Measurements from ENCODE around the gene MSRB1. TPM values are rescaled to one million over a fixed set of nuclear protein-coding genes. Genes with fewer than 3 reads are reported as not detected.

MSRB1 gene
- total and polyA plus RNA-seq, 9 donors, result 6.7 to 31.1 (median 21.9) TPM

DNA sequence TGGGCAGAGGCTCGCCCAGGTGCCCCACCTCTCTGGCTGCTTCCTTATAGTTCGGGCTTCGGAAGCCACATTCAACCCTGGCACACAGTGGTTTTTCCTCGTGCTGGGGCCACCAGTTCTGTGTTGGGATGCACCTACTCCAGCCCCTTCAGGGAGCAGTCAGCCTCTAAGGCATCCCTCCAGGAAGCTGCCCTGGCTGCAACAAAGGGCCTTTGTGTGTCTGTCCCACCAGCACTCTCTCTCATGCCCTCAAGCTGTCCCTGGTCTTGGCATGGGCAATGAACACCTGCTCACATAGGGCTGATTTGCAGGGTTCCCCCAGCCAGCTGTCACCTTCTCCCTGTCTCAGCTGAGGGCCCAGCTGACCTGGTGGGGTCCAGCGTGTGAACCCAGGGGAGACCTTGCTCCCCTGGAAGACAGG lies 39.0 kb upstream of the MSRB1 start:
- Histone ChIP-seq H3K36me3 (no peaks in the 10 kb centered on the region), H3K27ac (no peak overlapping the region), H3K4me1 (ENCODE audit: insufficient read depth) (peaks cover 4% of the 10 kb centered on the region), H3K9me3 (no peaks in the 10 kb centered on the region), H3K4me3 (no peak overlapping the region), H3K27me3 (peaks cover 3% of the 10 kb centered on the region)
- TF ChIP-seq, protein P1, sequence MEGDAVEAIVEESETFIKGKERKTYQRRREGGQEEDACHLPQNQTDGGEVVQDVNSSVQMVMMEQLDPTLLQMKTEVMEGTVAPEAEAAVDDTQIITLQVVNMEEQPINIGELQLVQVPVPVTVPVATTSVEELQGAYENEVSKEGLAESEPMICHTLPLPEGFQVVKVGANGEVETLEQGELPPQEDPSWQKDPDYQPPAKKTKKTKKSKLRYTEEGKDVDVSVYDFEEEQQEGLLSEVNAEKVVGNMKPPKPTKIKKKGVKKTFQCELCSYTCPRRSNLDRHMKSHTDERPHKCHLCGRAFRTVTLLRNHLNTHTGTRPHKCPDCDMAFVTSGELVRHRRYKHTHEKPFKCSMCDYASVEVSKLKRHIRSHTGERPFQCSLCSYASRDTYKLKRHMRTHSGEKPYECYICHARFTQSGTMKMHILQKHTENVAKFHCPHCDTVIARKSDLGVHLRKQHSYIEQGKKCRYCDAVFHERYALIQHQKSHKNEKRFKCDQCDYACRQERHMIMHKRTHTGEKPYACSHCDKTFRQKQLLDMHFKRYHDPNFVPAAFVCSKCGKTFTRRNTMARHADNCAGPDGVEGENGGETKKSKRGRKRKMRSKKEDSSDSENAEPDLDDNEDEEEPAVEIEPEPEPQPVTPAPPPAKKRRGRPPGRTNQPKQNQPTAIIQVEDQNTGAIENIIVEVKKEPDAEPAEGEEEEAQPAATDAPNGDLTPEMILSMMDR (IDR thresholded peaks at IDR 0.05), result no peak
- TF ChIP-seq EP300 (IDR thresholded peaks at IDR 0.05), result no peak
- no peak for TF ChIP-seq POLR2A (IDR thresholded peaks at IDR 0.05)
- intact Hi-C loops (cut with DNase I), result no loop called here
- DNase-seq, result no peak
- 43 to 55% (median 49%) methylated on average over 5 of the region's 5 CpGs for WGBS, 3 donors

DNA sequence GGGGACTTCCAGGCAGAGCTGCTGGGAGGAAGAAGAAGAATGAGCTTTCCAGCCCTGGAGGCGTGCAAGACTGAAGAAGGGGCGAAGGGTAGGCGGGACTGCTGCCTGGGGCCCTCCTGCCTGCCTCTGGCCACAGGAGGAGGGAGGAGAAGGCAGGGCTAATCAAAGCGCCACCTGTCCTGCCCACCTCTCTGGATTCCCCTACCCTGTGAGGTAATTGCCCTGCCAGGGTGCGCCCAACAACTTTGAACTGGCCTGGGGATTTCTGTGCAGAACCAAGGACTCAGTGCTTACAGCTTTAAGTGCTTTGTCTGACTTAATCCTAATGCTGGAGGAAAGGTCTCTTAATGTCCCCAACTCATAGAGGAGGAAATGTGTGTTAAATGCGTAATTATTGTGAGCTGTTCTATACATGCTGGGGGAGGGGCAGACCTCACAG lies 38.4 kb upstream of the MSRB1 start, which contains the start of gene NOXO1:
NOXO1 (minus strand) TSS at position 72 of the 439 bp plus-strand sequence. CDS start 290 bp downstream, outside the sequence.
- peaks cover 3% of the 10 kb centered on the region for H3K27me3 ChIP-seq
- H3K9me3 ChIP-seq, result no peaks in the 10 kb centered on the region
- no peaks in the 10 kb centered on the region for H3K36me3 ChIP-seq
- intact Hi-C loops (cut with DNase I), result no loop called here
- no peak for DNase-seq
- H3K4me1 ChIP-seq (ENCODE audit: insufficient read depth), result peaks cover 4% of the 10 kb centered on the region
- TF ChIP-seq, protein P1 (IDR thresholded peaks at IDR 0.05), result no peak
- TF ChIP-seq POLR2A (IDR thresholded peaks at IDR 0.05) (no peak), EP300 (IDR thresholded peaks at IDR 0.05) (no peak)
- H3K27ac ChIP-seq, result no peak within 1 kb of the TSS
- no peak within 1 kb of the TSS for H3K4me3 ChIP-seq
- 23 to 39% (median 30%) methylated on average over 6 of the region's 6 CpGs for WGBS, 3 donors

DNA sequence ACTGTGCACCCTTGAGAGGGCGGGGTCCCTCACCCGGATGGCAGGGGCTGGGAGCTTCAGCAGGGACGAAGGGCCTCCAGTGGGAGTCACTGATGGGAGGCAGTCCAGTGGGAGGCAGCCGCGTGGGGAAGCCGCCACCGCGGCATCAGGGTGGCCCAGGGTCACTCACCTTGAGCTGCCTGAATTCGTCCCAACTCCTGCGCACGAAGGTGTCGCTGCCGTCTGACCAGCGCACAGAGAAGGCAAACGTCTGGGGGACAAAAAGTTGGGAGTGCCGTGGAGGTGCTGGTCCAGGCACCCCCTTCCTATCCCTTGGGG lies 37.7 kb upstream of the MSRB1 start:
- DNase-seq, result no peak
- Histone ChIP-seq H3K4me1 (ENCODE audit: insufficient read depth) (peaks cover 4% of the 10 kb centered on the region), H3K4me3 (no peak overlapping the region), H3K27ac (no peak overlapping the region), H3K27me3 (peaks cover 3% of the 10 kb centered on the region), H3K9me3 (no peaks in the 10 kb centered on the region), H3K36me3 (no peaks in the 10 kb centered on the region)
- 8 to 18% (median 13%) methylated on average over 14 to 16 of the region's 16 CpGs for WGBS, 3 donors
- TF ChIP-seq POLR2A (IDR thresholded peaks at IDR 0.05) (no peak), EP300 (IDR thresholded peaks at IDR 0.05) (no peak)
- TF ChIP-seq, protein P1 (IDR thresholded peaks at IDR 0.05), result no peak
- intact Hi-C loops (cut with DNase I), result no loop called here

DNA sequence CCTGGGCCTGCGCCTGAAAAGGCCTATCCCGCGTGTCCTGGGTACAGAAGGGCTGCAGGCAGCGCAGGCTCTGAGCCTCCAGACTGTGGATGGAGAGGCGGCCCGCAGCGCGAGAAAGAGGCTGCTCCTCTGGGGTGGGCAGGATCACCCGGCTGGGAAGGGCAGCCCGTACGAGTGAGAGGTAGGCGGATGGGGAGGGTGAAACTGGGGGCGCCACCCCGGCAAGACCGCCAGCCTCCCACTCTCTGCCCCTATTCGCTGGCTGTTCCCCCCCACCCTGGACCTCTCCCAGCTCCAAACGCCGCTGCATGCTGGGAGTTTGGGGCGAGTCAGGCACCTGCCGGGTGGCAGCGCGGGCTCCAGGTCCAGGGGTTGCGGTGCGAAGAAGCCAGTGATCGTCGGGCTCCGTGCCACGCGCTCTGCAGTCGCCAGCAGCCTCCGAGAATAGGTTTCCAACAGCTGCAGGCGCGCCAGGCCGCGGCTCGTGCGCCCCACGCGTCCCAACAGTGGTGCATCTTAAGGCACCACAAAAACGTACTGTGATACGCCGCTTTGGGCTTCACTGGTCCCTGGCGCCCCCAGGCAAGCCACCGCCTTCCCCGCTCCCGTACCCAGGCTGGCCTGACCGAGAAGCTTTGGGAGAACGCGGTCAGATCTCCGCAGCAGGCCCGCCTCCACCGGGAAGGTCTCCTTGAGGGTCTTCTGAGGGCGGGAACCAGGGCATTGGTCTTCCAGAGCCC lies 37.2 kb upstream of the MSRB1 start:
- peaks cover 3% of the 10 kb centered on the region for H3K27me3 ChIP-seq
- no peak overlapping the region for H3K4me3 ChIP-seq
- WGBS, 3 donors, result 3 to 7% (median 5%) methylated on average over 33 to 53 of the region's 53 CpGs
- no peak for DNase-seq
- intact Hi-C loops (cut with DNase I), result no loop called here
- H3K4me1 ChIP-seq (ENCODE audit: insufficient read depth), result peaks cover 4% of the 10 kb centered on the region
- H3K36me3 ChIP-seq, result no peaks in the 10 kb centered on the region
- H3K27ac ChIP-seq, result no peak overlapping the region
- TF ChIP-seq EP300 (IDR thresholded peaks at IDR 0.05) (no peak), POLR2A (IDR thresholded peaks at IDR 0.05) (no peak)
- TF ChIP-seq, protein P1 (IDR thresholded peaks at IDR 0.05), result no peak
- no peaks in the 10 kb centered on the region for H3K9me3 ChIP-seq

Measured in ovary (tissue), 9 donors.